Endothelial cell of hepatic sinusoid (primary cell): ENCODE data around the gene FGD6.
"Not testable (repeated sequence)": the region's sequence is repeated elsewhere in the genome, so short reads cannot be mapped to it uniquely, and the experiment has no call there.

Source experiments
- in situ Hi-C: cut with HindIII; loops from 2 replicates; pipeline ENCODE4 v1.10.0; 2017; ENCODE audit warnings: low sequenced_read_pairs

Gene FGD6

GRCh38 chr12:95206916-95207315, 10.4 kb downstream of the FGD6 start:
- in situ Hi-C loops: no loop called here

GRCh38 chr12:95205685-95206084, 11.6 kb downstream of the FGD6 start:
- in situ Hi-C loops: no loop called here

GRCh38 chr12:95205016-95205624, 12.1 kb downstream of the FGD6 start:
- in situ Hi-C loops: no loop called here

GRCh38 chr12:95204141-95204866, 13.0 kb downstream of the FGD6 start:
- in situ Hi-C loops: no loop called here

GRCh38 chr12:95203487-95204030, 13.7 kb downstream of the FGD6 start:
- in situ Hi-C loops: no loop called here

- in situ Hi-C loops: no loop called here
Measured at GRCh38 chr12:95202691-95203486, 14.4 kb downstream of the FGD6 start.

- in situ Hi-C loops: no loop called here
Measured at GRCh38 chr12:95201056-95201670, 16.1 kb downstream of the FGD6 start.

GRCh38 chr12:95200128-95200894, 17.0 kb downstream of the FGD6 start:
- in situ Hi-C loops: no loop called here

- in situ Hi-C loops: no loop called here
Measured at GRCh38 chr12:95198914-95199313, 18.4 kb downstream of the FGD6 start.

GRCh38 chr12:95197636-95198035, 19.6 kb downstream of the FGD6 start:
- in situ Hi-C loops: no loop called here

- in situ Hi-C loops: not testable (repeated sequence)
Measured at GRCh38 chr12:95196875-95197569, 20.2 kb downstream of the FGD6 start.

- in situ Hi-C loops: no loop called here
Measured at GRCh38 chr12:95195122-95195521, 22.1 kb downstream of the FGD6 start.

- in situ Hi-C loops: no loop called here
Measured at GRCh38 chr12:95193139-95193538, 24.1 kb downstream of the FGD6 start.

- in situ Hi-C loops: no loop called here
Measured at GRCh38 chr12:95192271-95192670, 25.0 kb downstream of the FGD6 start.

GRCh38 chr12:95191060-95191696, 26.1 kb downstream of the FGD6 start:
- in situ Hi-C loops: no loop called here

GRCh38 chr12:95187865-95188415, 29.3 kb downstream of the FGD6 start:
- in situ Hi-C loops: no loop called here

- in situ Hi-C loops: no loop called here
Measured at GRCh38 chr12:95185854-95186253, 31.4 kb downstream of the FGD6 start.

GRCh38 chr12:95185072-95185471, 32.2 kb downstream of the FGD6 start:
- in situ Hi-C loops: no loop called here

- in situ Hi-C loops: no loop called here
Measured at GRCh38 chr12:95184121-95184520, 33.1 kb downstream of the FGD6 start.
